Stimulated activated naive CD8-positive, alpha-beta T cell treated with anti-CD3 and anti-CD28 coated beads, Interleukin-15, Interleukin-2, amounts not matched to agents 100 ng/mL and 50 ng/mL, for 24 hours (primary cell): ENCODE measurements around the gene BCAP31.

Experiments used
- H3K27ac Mint-ChIP-seq: one replicate; pipeline ENCODE4 v1.8.0; 2021; ENCODE audit warnings: mild to moderate bottlenecking, mixed read lengths
- H3K27me3 Mint-ChIP-seq: one replicate; pipeline ENCODE4 v1.8.0; 2021; ENCODE audit warnings: mixed read lengths
- H3K36me3 Mint-ChIP-seq: one replicate; pipeline ENCODE4 v1.8.0; 2021; ENCODE audit warnings: low read depth, mixed read lengths
- H3K4me1 Mint-ChIP-seq: one replicate; pipeline ENCODE4 v1.8.0; 2021; ENCODE audit warnings: low read depth, mixed read lengths
- H3K4me3 Mint-ChIP-seq: one replicate; pipeline ENCODE4 v1.8.0; 2021; ENCODE audit warnings: mild to moderate bottlenecking, mixed read lengths
- H3K9me3 Mint-ChIP-seq: one replicate; pipeline ENCODE4 v1.8.0; 2021; ENCODE audit warnings: mixed read lengths

Gene BCAP31

DNA sequence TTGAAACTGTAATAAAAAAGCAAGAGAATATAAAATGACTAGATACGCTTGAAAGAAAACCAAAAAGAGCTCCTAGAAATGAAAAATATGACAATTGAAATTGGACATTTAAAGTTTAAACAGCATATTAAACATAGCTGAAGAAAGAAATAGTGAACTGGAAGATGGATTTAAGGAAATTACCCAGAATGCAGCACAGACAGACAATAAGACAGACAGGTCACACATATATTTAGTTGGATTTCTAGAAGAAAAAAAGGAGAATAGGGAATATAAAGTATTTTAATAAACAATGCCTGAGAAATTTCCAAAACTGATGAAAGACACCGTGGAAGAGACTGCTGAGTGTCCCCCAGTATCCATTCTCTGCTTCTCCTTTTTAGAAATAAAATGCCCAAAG lies 70.6 kb downstream of the BCAP31 start:
- Mint-ChIP-seq H3K27me3 (peaks cover 4% of the 10 kb centered on the region), H3K4me3 (no peak overlapping the region), H3K27ac (no peak overlapping the region), H3K9me3 (no peaks in the 10 kb centered on the region), H3K36me3 (no peaks in the 10 kb centered on the region), H3K4me1 (no peaks in the 10 kb centered on the region)

DNA sequence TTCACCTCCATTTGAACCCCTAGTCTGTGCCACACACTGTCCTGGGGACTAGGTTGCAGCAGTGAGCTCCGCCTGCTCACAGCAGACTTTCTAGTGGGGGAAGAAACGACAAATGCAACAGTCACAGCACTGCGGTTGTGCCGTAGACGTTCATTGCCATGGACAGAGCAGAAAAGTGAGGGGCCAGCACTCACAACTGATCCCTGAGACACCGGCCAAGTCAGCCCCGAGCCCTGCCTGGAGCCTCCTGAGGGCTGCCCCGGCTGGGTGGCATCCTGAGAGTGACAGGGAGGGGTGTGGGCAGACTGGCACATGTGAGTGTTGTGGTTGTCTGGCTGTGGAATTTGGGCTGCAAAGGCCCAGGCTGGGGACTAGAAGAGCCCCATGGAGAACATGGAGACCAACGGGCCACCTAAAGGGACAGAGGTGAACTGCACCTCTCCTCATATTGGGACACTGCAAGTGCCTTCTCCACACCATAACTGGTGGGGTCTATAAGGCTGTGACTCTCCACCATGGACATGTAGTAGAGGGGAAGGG lies 72.6 kb downstream of the BCAP31 start:
- no peaks in the 10 kb centered on the region for H3K9me3 Mint-ChIP-seq
- no peaks in the 10 kb centered on the region for H3K36me3 Mint-ChIP-seq
- no peaks in the 10 kb centered on the region for H3K4me1 Mint-ChIP-seq
- H3K4me3 Mint-ChIP-seq, result no peak overlapping the region
- H3K27me3 Mint-ChIP-seq, result peaks cover 7% of the 10 kb centered on the region
- H3K27ac Mint-ChIP-seq, result no peak overlapping the region

DNA sequence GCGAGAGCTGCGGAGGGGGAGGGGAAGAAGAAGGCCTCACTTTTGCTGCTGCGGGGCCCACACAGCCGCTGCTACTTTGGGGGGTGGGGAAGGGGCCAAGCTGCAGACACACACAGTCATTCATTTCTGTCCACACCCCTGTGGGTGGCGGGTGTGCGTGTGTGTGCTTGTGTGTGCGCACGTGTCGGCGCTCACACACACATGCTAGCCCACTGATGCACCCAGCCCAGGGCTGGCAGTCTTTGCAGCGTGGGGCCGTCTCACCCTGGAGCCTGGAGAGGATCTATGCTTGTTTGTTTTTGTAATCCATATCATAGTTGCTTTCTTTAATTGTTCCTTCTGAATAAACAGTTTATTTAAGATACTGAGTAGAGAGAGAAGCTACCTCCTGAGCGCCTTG lies 73.2 kb downstream of the BCAP31 start:
- H3K4me3 Mint-ChIP-seq, result no peak overlapping the region
- no peaks in the 10 kb centered on the region for H3K9me3 Mint-ChIP-seq

More for the DNA sequence above, 73.2 kb downstream of the BCAP31 start:
- Mint-ChIP-seq H3K27ac (no peak overlapping the region), H3K4me1 (no peaks in the 10 kb centered on the region), H3K36me3 (no peaks in the 10 kb centered on the region), H3K27me3 (peaks cover 11% of the 10 kb centered on the region)
